T-helper 2 cell treated with Interferon-gamma antibody and Interleukin-4, amounts not matched to agents 100 ng/mL and 5 ng/mL, for 36 hours (primary cell): ENCODE data around the gene NKAIN2. TPM values are rescaled to one million over a fixed set of nuclear protein-coding genes. Genes with fewer than 3 reads are reported as not detected.
"Not testable (repeated sequence)": the region's sequence is repeated elsewhere in the genome, so short reads cannot be mapped to it uniquely, and the experiment has no call there.

Experiments
- intact Hi-C: fragments of 100-400 bp; cut with micrococcal nuclease; formaldehyde crosslinking; loops from one replicate; pipeline ENCODE4 v1.15.1; 2023
- total RNA-seq: library from RNA; stranded (reverse); gene quantifications from 2 replicates; pipeline ENCODE4 v1.2.3, GENCODE V29; 2022

NKAIN2 gene
- total RNA-seq, 1 donor from 2014 or later = not detected

GRCh38 chr6:124551711-124552233 lies 748.1 kb downstream of the NKAIN2 start:
- intact Hi-C loops = no loop called here

DNA sequence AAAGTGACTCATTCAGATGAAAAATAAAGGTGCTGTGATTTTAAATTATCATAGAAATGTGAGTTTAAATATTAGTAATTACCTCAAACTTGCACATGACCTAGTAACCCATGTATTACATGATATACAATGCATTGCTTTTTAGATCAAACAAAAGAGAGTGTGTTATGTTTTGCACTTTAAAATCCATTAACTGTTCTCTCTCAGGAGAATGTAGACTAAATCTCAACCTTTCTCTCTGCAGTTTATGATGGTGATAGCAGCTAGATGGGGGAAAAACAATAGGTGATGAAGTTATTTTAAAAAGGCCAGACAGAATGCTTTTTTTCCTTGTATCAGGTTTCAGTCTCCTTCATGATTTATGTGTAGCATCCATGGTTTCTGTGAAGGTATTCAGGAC lies 754.2 kb downstream of the NKAIN2 start:
- intact Hi-C loops = no loop called here

DNA sequence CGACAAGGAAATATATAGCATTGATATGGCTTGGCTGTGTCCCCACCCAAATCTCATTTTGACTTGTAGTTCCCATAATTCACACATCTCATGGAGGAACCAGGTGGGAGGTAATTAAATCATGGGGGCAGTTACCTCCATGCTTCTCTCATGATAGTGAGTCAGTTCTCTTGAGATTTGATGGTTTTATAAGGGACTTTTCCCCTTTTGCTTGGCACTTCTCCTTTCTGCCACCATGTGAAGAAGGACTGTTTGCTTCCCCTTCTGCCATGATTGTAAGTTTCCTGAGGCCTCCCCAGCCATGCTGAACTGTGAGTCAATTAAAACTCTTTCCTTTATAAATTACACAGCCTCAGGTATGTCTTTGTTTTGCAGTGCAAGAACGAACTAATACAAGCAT lies 756.4 kb downstream of the NKAIN2 start:
- intact Hi-C loops = not testable (repeated sequence)

DNA sequence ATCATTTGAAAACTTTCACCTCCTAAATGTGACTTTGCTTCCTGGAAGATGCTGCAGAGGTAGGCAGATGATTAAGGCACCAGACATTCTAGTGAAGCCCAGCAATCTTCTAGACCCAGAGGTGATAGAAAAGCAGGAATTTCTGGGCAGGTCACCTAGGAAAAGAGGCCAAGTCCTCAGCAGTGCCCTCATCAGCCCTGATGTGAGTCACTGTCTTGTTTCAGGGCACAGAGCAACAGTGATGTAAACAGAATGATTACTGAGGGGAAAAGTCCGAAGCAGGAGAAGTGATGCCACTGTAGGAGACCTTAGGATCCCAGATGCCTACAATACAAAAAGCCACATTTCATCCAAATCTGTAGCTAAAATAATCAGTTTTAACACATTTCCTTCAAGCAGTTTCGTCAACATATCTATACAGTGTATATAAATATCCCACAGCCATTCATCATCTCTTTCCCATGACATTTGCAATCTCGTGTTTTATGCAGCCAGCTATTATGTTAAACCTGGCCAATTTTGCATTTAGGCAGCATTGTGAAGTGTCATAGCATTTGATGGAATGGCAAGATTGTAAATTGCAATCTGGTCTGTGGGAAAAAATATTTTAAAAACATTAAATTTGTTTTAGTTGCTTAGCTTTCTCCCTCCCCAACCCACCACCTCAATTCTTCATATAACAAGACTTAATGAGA lies 757.4 kb downstream of the NKAIN2 start:
- intact Hi-C loops = no loop called here

GRCh38 chr6:124561635-124562130 lies 758.0 kb downstream of the NKAIN2 start:
- intact Hi-C loops = no loop called here

- intact Hi-C loops = not testable (repeated sequence)
These were observed 760.5 kb downstream of the NKAIN2 start for GRCh38 chr6:124564125-124564524.

GRCh38 chr6:124567401-124567800 lies 763.7 kb downstream of the NKAIN2 start:
- intact Hi-C loops = no loop called here

DNA sequence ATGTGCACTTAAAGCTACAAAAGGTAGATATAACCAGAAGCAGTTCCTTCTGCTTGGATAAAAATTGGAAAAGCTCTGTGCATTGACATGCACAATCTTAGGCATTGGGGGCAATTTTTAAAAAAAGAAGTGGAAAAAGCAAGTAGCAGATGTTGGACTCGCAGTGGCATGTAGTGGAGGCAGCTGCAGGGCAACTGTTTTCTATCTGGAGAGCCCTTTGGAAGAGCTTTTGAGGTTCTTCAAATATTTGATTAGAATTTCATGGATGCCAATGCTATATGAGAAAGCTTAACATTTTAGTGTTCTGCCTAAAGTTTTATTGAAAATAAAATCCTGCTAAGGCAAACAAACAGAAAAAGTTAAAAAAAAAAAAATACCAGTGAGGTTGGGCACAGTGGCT lies 770.3 kb downstream of the NKAIN2 start:
- intact Hi-C loops = no loop called here

DNA sequence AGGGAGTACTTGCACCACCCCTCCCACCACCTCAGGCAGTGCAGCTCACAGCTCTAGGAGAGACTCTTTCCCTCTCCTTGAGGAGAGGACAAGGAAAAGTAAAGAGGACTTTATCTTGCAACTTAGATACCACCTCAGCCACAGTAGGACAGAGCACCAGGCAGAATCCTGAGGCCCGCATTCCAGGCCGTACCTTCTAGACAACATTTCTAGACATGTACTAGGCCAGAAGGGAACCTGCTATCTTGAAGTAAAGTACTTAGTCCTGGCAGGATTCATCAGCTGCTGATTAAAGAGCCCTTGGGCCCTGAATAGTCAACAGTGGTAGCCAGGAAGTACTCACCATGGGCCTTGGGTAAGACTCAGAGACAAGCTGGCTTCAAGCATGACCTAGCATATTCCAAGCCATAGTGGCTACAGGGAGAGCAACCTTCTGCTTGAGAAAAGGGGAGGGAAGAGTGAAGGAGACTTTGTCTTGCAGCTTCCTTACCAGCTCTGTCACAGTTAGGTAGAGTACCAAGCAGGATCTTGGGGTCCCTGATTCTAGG lies 774.1 kb downstream of the NKAIN2 start:
- intact Hi-C loops = no loop called here

DNA sequence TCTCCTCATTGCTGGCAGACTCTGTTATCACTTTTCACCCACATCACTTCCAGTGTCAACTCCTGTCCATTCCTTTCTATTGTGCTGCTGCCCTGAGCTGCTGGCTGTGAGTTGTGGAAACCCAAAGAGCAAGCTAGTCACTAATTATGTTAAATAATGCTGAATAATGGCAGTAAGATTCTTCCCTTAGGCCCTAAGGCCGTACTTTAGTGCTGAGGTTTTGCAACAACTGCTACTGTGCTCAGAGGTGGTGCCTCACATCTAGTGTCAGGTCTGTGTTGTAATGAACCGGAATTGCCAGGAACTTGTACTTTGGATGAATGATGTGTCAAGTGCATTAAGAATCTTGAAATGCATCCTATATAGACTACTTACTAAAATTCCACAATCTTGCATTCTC lies 786.3 kb downstream of the NKAIN2 start:
- intact Hi-C loops = no loop called here

DNA sequence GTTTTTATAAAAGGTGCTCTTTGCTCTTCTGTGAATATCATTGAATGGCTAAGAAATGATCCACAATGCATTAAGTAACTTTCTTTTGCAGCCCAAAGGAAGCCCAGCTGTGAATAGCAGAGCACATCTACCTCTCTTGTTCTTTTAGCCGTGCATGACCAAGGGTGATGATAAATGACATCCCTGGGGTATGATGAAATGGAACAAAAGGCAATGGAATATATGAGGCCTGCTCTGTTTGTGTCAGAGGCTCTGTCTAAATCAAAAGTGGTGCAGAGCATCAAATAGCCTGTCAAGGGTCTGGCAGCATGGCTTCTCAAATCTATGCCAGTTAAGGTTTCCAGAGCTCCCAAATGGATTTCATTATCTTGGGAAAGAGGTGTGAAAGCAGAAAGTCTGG lies 796.0 kb downstream of the NKAIN2 start:
- intact Hi-C loops = no loop called here

GRCh38 chr6:124604719-124605118 lies 801.1 kb downstream of the NKAIN2 start:
- intact Hi-C loops = no loop called here

DNA sequence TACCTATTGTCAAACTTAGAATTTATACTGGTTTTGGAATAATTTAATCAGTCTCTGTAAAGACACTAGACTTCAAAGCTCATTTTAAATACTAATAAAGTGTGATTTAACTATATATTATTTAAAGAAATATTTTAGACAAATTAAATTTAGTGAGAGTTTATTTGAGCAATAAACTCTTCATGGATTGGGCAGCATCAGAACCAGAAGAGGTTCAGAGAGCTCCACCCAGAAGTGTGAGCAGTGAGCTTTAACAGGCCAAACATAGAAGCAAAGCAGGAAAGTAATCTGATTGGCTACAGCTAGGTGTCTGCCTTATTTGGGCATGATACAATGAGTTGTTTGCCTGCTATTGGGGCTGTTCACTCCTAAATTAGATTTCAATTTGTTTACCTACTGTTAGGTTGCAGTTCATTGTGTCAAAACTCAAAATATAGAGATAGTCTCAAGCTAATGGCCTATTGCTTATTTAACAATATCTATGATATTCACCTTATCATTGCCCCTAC lies 803.5 kb downstream of the NKAIN2 start:
- intact Hi-C loops = no loop called here

DNA sequence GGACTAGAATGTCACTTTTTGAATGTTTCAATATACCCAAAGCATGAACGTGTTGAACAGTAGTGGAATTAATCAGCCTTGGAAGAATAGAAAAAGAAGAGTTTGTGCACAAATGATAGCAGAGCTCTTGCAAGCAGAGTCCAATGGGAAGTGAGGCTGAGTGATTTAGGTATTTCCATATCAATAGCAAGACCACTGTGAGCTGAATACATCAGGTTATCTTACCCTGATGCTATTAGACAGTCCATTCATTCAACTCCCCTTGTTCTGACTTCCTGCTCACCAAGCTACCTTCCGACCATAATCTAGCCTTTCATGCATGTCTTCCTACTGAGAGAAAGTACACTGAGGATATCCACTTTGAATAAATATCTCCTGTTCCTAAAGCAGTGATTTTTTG lies 809.4 kb downstream of the NKAIN2 start:
- intact Hi-C loops = no loop called here

- intact Hi-C loops = no loop called here
These were observed 818.7 kb downstream of the NKAIN2 start for GRCh38 chr6:124622351-124622750.

DNA sequence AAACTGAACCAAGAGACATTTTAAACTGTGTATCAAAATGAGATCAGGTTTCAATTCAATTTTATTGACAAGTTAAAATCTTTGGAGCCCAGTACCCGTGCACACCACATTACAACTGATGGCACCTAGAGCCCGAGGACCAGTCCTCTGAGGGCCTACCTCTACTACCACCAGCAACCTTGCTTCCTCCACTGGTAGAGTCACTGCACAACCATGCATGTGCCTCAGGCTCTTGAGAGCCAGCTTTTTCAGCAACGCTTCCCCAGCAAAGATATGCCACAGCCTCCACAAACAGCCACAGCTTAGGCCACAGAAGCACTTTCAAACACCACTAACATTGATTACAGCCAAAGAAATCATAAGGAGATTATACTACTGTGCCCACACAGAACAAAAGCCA lies 830.0 kb downstream of the NKAIN2 start:
- intact Hi-C loops = no loop called here

DNA sequence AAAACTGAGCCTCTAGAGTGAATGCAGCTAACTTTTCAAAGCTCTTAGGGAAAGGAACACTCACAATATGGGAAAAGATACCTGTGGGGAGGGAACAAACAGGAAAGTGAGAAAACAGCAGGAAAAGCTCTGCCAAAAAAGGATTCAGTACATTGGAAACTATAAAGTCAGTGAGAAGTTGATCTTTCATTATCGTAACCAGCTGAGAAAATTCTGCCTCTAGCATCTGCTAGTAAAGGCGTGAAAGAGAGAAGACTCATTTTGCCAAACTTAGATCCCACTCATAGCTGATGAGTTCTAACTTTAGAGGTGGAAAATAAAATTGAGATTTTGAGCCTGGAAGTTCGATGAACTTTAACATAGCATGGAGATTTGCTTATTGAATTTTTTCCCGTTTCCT lies 836.8 kb downstream of the NKAIN2 start:
- intact Hi-C loops = no loop called here

DNA sequence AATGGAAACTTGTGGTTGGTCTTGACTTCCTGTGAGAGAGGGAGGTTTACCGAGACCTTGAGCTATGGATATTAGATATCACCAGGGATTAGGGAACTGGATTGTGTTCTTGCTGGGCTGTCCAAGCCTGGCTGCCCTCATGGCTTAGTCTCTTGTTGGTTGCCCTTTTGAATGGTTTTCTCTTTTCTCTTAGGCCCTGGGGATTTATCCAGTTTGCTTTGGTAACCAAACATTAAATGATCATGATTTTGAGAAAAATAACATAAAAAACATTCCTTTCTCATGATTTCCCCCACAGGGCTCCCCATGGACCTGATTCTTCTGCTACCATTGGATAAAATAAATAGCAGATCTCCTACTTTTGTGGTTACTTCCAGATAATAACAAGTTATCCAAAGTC lies 852.2 kb downstream of the NKAIN2 start:
- intact Hi-C loops = no loop called here

DNA sequence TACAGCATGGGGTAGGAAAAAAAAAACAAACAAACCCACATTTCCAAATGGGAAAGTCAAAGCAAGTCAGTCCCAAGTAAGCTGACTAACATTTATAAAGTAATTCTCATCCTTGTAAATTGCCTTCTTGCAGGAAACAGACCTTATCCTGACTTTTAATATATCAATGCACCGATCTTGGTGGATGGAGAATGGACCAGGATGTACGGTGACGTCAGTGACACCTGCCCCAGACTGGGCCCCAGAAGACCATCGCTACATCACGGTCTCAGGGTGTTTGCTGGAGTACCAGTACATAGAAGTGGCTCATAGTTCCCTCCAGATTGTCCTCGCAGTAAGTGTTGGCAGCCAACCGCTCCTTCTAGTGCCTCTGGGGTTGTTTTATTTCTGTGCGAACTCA lies 854.4 kb downstream of the NKAIN2 start:
- intact Hi-C loops = no loop called here

GRCh38 chr6:124659427-124659826 lies 855.8 kb downstream of the NKAIN2 start:
- intact Hi-C loops = no loop called here

- intact Hi-C loops = no loop called here
These were observed 856.5 kb downstream of the NKAIN2 start for GRCh38 chr6:124660185-124660584.

- intact Hi-C loops = no loop called here
These were observed 857.5 kb downstream of the NKAIN2 start for GRCh38 chr6:124661097-124661661.
